Endothelial cell of umbilical vein (primary cell): ENCODE results near the gene MMS19. TPM values are rescaled to one million over a fixed set of nuclear protein-coding genes. Genes with fewer than 3 reads are reported as not detected.

Source experiments
- BruUV-seq: library from RNA; stranded (reverse); fragments of 400-500 nt; replicated peaks from 2 replicates; lab custom pipeline; 2021; lab: Mats Ljungman, UMichigan
- CTCF ChIA-PET: fragments of 300-600, 350-600 bp; sonication (Branson Sonifier 250); formaldehyde crosslinking; loops from one replicate; lab custom pipeline; 2021; ENCODE audit warnings: antibody characterized with exemption, inconsistent platforms; lab: Charles Lee
- POLR2A ChIA-PET: fragments of 300-600, 350-600 bp; sonication (Branson Sonifier 250); formaldehyde crosslinking; loops from one replicate; lab custom pipeline; 2021; ENCODE audit warnings: antibody characterized with exemption, inconsistent platforms; lab: Charles Lee
- DNase-seq: peaks from one replicate; pipeline ENCODE4 v3.0.0-alpha.2; 2011; ENCODE audit warnings: low read depth, low spot score
- FAIRE-seq: peaks from 2 replicates; lab custom pipeline; 2011; peaks lifted over from hg19 to GRCh38; lab: Jason Lieb, UNC
- H2AFZ ChIP-seq: 2 replicates; pipeline ENCODE4 v1.6.0; 2012; ENCODE audit warnings: low read depth, low read length, control low read depth, inconsistent platforms
- H3K27ac ChIP-seq: 2 replicates; pipeline ENCODE4 v1.5.1; 2011; ENCODE audit warnings: low read depth, mild to moderate bottlenecking, control low read depth, low read length, moderate library complexity; ENCODE audit not compliant: insufficient read depth
- H3K27me3 ChIP-seq, 2 experiments: 2 replicates each; pipeline versions ENCODE4 v1.6.0 to v1.6.1; 2011; ENCODE audit warnings: low read length in 2 of 2, mixed read lengths in 1 of 2; ENCODE audit not compliant: control insufficient read depth in 2 of 2, insufficient read depth in 2 of 2
- H3K36me3 ChIP-seq, 2 experiments: 2 replicates in 1 of 2; 3 replicates in 1 of 2; pipeline ENCODE4 v1.5.1; 2011; ENCODE audit warnings: low read length in 2 of 2, mild to moderate bottlenecking in 1 of 2, moderate library complexity in 1 of 2; ENCODE audit not compliant: control insufficient read depth in 2 of 2, insufficient read depth in 2 of 2; ENCODE audit errors: extremely low read depth in 1 of 2
- H3K4me1 ChIP-seq: 3 replicates; pipeline ENCODE4 v1.5.1; 2011; ENCODE audit warnings: mild to moderate bottlenecking, low read length; ENCODE audit not compliant: control insufficient read depth, insufficient read depth; ENCODE audit errors: extremely low read depth
- H3K4me2 ChIP-seq: 2 replicates; pipeline ENCODE4 v1.6.1; 2011; ENCODE audit warnings: low read length, control low read depth, mixed read lengths; ENCODE audit not compliant: insufficient read depth
- H3K4me3 ChIP-seq, 3 experiments: fragments of 200-600 bp in 1 of 3; sonication (generic), shearing (Covaris generic) in 1 of 3; replicated peaks in 1 of 3; 2 replicates each; pipeline ENCODE4 v1.5.1; 2011 to 2016; ENCODE audit warnings: control low read depth in 3 of 3, low read length in 3 of 3, mild to moderate bottlenecking in 2 of 3, inconsistent platforms in 1 of 3, low read depth in 1 of 3, moderate library complexity in 1 of 3; ENCODE audit not compliant: insufficient read depth in 1 of 3
- H3K79me2 ChIP-seq: 2 replicates; pipeline ENCODE4 v1.6.0; 2012; ENCODE audit warnings: low read length, inconsistent platforms; ENCODE audit not compliant: control insufficient read depth, insufficient read depth
- H3K9ac ChIP-seq: replicated peaks from 2 replicates; pipeline ENCODE3; 2011; ENCODE audit warnings: low read length, control low read depth; ENCODE audit not compliant: insufficient read depth; ENCODE audit errors: extremely low read depth
- H3K9me1 ChIP-seq: replicated peaks from 3 replicates; pipeline ENCODE4 v1.6.0; 2011; ENCODE audit warnings: mild to moderate bottlenecking, low read length; ENCODE audit not compliant: control insufficient read depth, insufficient read depth; ENCODE audit errors: extremely low read depth
- H3K9me3 ChIP-seq: replicated peaks from 2 replicates; pipeline ENCODE4 v1.5.1; 2012; ENCODE audit warnings: low read length, inconsistent platforms; ENCODE audit not compliant: control insufficient read depth, insufficient read depth
- H4K20me1 ChIP-seq: replicated peaks from 2 replicates; pipeline ENCODE3; 2011; ENCODE audit warnings: mild to moderate bottlenecking, low read length; ENCODE audit not compliant: control insufficient read depth, insufficient read depth; ENCODE audit errors: extremely low read depth
- EZH2 ChIP-seq: IDR thresholded peaks from 2 replicates; pipeline ENCODE4 v1.6.1; 2012; ENCODE audit warnings: borderline replicate concordance, low read depth, mild to moderate bottlenecking, moderate library complexity, low read length, inconsistent platforms; ENCODE audit not compliant: severe bottlenecking
- FOS ChIP-seq: IDR thresholded peaks from 2 replicates; pipeline ENCODE4 v1.6.1; 2011; ENCODE audit warnings: mild to moderate bottlenecking, low read length, moderate library complexity, borderline replicate concordance; ENCODE audit not compliant: insufficient read depth
- GATA2 ChIP-seq: IDR thresholded peaks from 2 replicates; pipeline ENCODE4 v1.7.0; 2011; ENCODE audit warnings: low read depth, mild to moderate bottlenecking, moderate library complexity, mixed read lengths, low read length; ENCODE audit not compliant: insufficient read length, insufficient read depth
- JUN ChIP-seq: IDR thresholded peaks from 2 replicates; pipeline ENCODE4 v1.6.1; 2011; ENCODE audit warnings: borderline replicate concordance, low read depth; ENCODE audit not compliant: insufficient read length, insufficient read depth
- MYC ChIP-seq: IDR thresholded peaks from one replicate; pipeline ENCODE4 v1.6.1; 2011; ENCODE audit warnings: mild to moderate bottlenecking, low read depth, low read length
- POLR2A ChIP-seq: IDR thresholded peaks from 2 replicates; pipeline ENCODE4 v1.6.1; 2012; ENCODE audit warnings: low read depth, mild to moderate bottlenecking, control low read depth, low read length
- POLR2AphosphoS5 ChIP-seq: IDR thresholded peaks from 2 replicates; pipeline ENCODE4 v1.6.1; 2012; ENCODE audit warnings: low read depth, mild to moderate bottlenecking, control low read depth, low read length, moderate library complexity; ENCODE audit not compliant: insufficient read depth
- dilution Hi-C: fragments of 300-500 bp; cut with MboI; formaldehyde crosslinking; loops from one replicate; pipeline ENCODE4 v1.15.0; 2019; ENCODE audit warnings: low sequenced_read_pairs; ENCODE audit not compliant: extremely low pct_ligation_motif_present
- intact Hi-C: fragments of 100-400 bp; cut with micrococcal nuclease; formaldehyde crosslinking; loops from one replicate; pipeline ENCODE4 v1.10.0; 2022
- polyA plus RNA-seq, 4 experiments: library from polyadenylated mRNA; depleted of rRNA in 3 of 4; stranded (reverse) in 3 of 4; unstranded in 1 of 4; fragments of >200 nt; gene quantifications; 2 replicates each; pipeline versions ENCODE4 v1.2.1 to v1.2.3, GENCODE V29; 2011 to 2012; ENCODE audit warnings: missing spikeins in 1 of 4
- total RNA-seq: library from RNA; stranded (reverse); gene quantifications from 2 replicates; pipeline ENCODE4 v1.2.3, GENCODE V29; 2021
- TF ChIP-seq, protein P1 (sequence below): IDR thresholded peaks from 2 replicates; pipeline ENCODE4 v1.6.1; 2011; ENCODE audit not compliant: insufficient read depth, insufficient read length
- TF ChIP-seq, protein P2 (sequence below), 2 donors: IDR thresholded peaks; 1 replicate in 1 of 2; 2 replicates in 1 of 2; pipeline ENCODE4 v1.5.1; 2011; ENCODE audit warnings: low read length in 2 of 2, mild to moderate bottlenecking in 2 of 2, moderate library complexity in 2 of 2, control low read depth in 1 of 2, inconsistent platforms in 1 of 2, low read depth in 1 of 2; ENCODE audit not compliant: insufficient read depth in 1 of 2; ENCODE audit errors: extremely low read depth in 1 of 2

MMS19 gene
- total and polyA plus RNA-seq, 2 donors (not counting 3 experiments of a cell fraction or from before 2014, with no cell fraction given): 95.2 to 123 TPM

DNA sequence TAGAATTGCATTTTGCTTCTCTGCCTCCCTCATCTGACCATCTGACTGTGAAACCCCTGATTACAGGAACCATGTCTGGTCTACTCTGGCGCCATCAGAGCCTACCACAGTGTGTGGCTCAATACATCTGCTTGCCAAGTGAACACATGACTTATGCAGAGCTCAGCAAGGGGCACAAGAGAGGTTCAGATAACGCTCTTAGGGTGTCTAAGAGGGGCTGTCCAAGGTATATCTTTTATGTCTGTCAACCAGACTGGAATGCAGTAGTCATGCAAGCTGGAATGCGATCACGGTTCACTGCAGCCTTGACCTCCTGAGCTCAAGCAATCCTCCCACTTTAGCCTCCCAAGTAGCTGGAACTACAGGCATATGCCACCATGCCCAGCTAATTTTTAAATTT is 86.8 kb downstream of the MMS19 start:
- Histone ChIP-seq H3K4me1 (no peaks in the 10 kb centered on the region), H4K20me1 (no peaks in the 10 kb centered on the region), H3K9me3 (no peaks in the 10 kb centered on the region), H3K9me1 (no peaks in the 10 kb centered on the region), H3K27me3 (no peaks in the 10 kb centered on the region), H3K36me3 (no peaks in the 10 kb centered on the region), H3K9ac (no peak overlapping the region), H3K27ac (no peak overlapping the region), H3K4me2 (no peak overlapping the region), H3K4me3 (no peak overlapping the region), H2AFZ (no peak overlapping the region), H3K79me2 (no peaks in the 10 kb centered on the region)
- FAIRE-seq: no peak
- intact Hi-C loops (no loop called here), dilution Hi-C loops (no loop called here)
- CTCF ChIA-PET: no interaction called here
- BruUV-seq: no TSS peak
- POLR2A ChIA-PET: no interaction called here
- DNase-seq: no peak
- TF ChIP-seq JUN (no peak), POLR2A (no peak), FOS (no peak), EZH2 (no peak), POLR2AphosphoS5 (no peak), MYC (no peak), GATA2 (no peak)
- TF ChIP-seq, protein P1, sequence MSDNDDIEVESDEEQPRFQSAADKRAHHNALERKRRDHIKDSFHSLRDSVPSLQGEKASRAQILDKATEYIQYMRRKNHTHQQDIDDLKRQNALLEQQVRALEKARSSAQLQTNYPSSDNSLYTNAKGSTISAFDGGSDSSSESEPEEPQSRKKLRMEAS: no peak
- TF ChIP-seq, protein P2, sequence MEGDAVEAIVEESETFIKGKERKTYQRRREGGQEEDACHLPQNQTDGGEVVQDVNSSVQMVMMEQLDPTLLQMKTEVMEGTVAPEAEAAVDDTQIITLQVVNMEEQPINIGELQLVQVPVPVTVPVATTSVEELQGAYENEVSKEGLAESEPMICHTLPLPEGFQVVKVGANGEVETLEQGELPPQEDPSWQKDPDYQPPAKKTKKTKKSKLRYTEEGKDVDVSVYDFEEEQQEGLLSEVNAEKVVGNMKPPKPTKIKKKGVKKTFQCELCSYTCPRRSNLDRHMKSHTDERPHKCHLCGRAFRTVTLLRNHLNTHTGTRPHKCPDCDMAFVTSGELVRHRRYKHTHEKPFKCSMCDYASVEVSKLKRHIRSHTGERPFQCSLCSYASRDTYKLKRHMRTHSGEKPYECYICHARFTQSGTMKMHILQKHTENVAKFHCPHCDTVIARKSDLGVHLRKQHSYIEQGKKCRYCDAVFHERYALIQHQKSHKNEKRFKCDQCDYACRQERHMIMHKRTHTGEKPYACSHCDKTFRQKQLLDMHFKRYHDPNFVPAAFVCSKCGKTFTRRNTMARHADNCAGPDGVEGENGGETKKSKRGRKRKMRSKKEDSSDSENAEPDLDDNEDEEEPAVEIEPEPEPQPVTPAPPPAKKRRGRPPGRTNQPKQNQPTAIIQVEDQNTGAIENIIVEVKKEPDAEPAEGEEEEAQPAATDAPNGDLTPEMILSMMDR (IDR thresholded peaks at IDR 0.05; ENCODE audit: extremely low read depth in 1 of 2, insufficient read depth in 1 of 2, low read depth in 1 of 2, low read length in 2 of 2): no peak
